Panc1 (cell line): ENCODE results near the gene STON1. TPM values are rescaled to one million over a fixed set of nuclear protein-coding genes. Genes with fewer than 3 reads are reported as not detected.

ENCODE experiments used
- ATAC-seq: fragments of 200-7000 bp; cut with Tn5 transposase; 2 replicates; pipeline ENCODE4 v1.9.1; 2020; ENCODE audit warnings: mild to moderate bottlenecking, moderate library complexity
- BruUV-seq: library from RNA; stranded (reverse); fragments of 400-500 nt; replicated peaks from 2 replicates; lab custom pipeline; 2021; lab: Mats Ljungman, UMichigan
- CTCF ChIA-PET: fragments of 300-600 bp; sonication (Branson Sonifier 250); formaldehyde crosslinking; loops from one replicate; lab custom pipeline; 2022; ENCODE audit warnings: antibody characterized with exemption; lab: Charles Lee
- POLR2A ChIA-PET: fragments of 300-600 bp; sonication (Branson Sonifier 250); formaldehyde crosslinking; loops from one replicate; lab custom pipeline; 2022; ENCODE audit warnings: antibody characterized with exemption; lab: Charles Lee
- DNase-seq: peaks from one replicate; pipeline ENCODE4 v3.0.0-alpha.2; 2010; ENCODE audit warnings: low read depth, low spot score
- H3K27ac ChIP-seq: 2 replicates; pipeline ENCODE4 v1.5.1; 2011; ENCODE audit warnings: mild to moderate bottlenecking, low read length, inconsistent platforms
- H3K27me3 ChIP-seq: fragments of 200-500 bp; sonication (Bioruptor generic); 2 replicates; pipeline ENCODE4 v1.6.0; 2014; ENCODE audit warnings: low read length, inconsistent platforms; ENCODE audit not compliant: control insufficient read depth, insufficient read depth
- H3K36me3 ChIP-seq: fragments of 200-500 bp; sonication (Bioruptor generic); 2 replicates; pipeline ENCODE4 v1.5.1; 2014; ENCODE audit warnings: inconsistent platforms, mild to moderate bottlenecking, low read length, moderate library complexity; ENCODE audit not compliant: control insufficient read depth, insufficient read depth
- H3K4me1 ChIP-seq: 2 replicates; pipeline ENCODE4 v1.5.1; 2011; ENCODE audit warnings: inconsistent platforms, mild to moderate bottlenecking, low read length, moderate library complexity; ENCODE audit not compliant: control insufficient read depth, insufficient read depth
- H3K4me3 ChIP-seq, 2 experiments: 2 replicates each; pipeline ENCODE4 v1.5.1; 2011 to 2012; ENCODE audit warnings: low read depth in 2 of 2, low read length in 2 of 2, mild to moderate bottlenecking in 2 of 2, inconsistent platforms in 1 of 2, moderate library complexity in 1 of 2
- H3K9me3 ChIP-seq: fragments of 200-500 bp; sonication (Bioruptor generic); 2 replicates; pipeline ENCODE4 v1.5.1; 2014; ENCODE audit warnings: low read depth, mild to moderate bottlenecking, inconsistent platforms, low read length, moderate library complexity; ENCODE audit not compliant: control insufficient read depth, insufficient read depth
- CTCF ChIP-seq: fragments of 450-650 bp; IDR thresholded peaks from 2 replicates; pipeline ENCODE4 v1.5.1; 2017; ENCODE audit warnings: mild to moderate bottlenecking
- POLR2AphosphoS5 ChIP-seq: IDR thresholded peaks from 2 replicates; pipeline ENCODE4 v1.6.1; 2012; ENCODE audit warnings: mild to moderate bottlenecking, low read depth, low read length, moderate library complexity
- REST ChIP-seq, 2 experiments: IDR thresholded peaks; 2 replicates each; pipeline ENCODE4 v1.6.1; 2011 to 2012; ENCODE audit warnings: low read depth in 2 of 2, control low read depth in 1 of 2, low read length in 1 of 2, mild to moderate bottlenecking in 1 of 2, moderate library complexity in 1 of 2; ENCODE audit not compliant: insufficient read depth in 1 of 2
- SIN3A ChIP-seq: IDR thresholded peaks from 2 replicates; pipeline ENCODE4 v1.6.1; 2012; ENCODE audit warnings: low read depth, mild to moderate bottlenecking, low read length, moderate library complexity, borderline replicate concordance; ENCODE audit not compliant: insufficient read depth
- TCF7L2 ChIP-seq: IDR thresholded peaks from 2 replicates; pipeline ENCODE4 v1.6.1; 2011; ENCODE audit warnings: mild to moderate bottlenecking, low read depth, low read length, inconsistent platforms
- in situ Hi-C: cut with HindIII; loops from 2 replicates; pipeline ENCODE4 v1.10.0; 2016; ENCODE audit warnings: low sequenced_read_pairs, low pct_unique_long_range_greater_than_20kb
- intact Hi-C: fragments of 100-400 bp; cut with micrococcal nuclease; formaldehyde crosslinking; loops from one replicate; pipeline ENCODE4 v1.10.0; 2022; ENCODE audit not compliant: unreplicated experiment
- total RNA-seq: library from RNA; stranded (reverse); gene quantifications from one replicate; pipeline ENCODE4 v1.2.1, GENCODE V29; 2021; ENCODE audit not compliant: unreplicated experiment

The STON1 gene
- total RNA-seq, 1 experiment from 2014 or later, result 0.92 TPM

GRCh38 chr2:48529676-48530032 is 300 bp upstream of the STON1 start:
- BruUV-seq, result no TSS peak
- POLR2A ChIA-PET, result no interaction called here
- intact Hi-C loops, result no loop called here

GRCh38 chr2:48531141-48531648 is 1.2 kb downstream of the STON1 start:
- BruUV-seq, result no TSS peak
- no peaks in the 10 kb centered on the region for H3K9me3 ChIP-seq
- ATAC-seq (no peak), DNase-seq (no peak)
- POLR2A ChIA-PET, result interaction anchor here (0.5 kb wide), 1 partner anchor 632 kb away, joined by 3 read pairs; no protein-coding TSS in a partner anchor
- no peak overlapping the region for H3K27ac ChIP-seq
- CTCF ChIA-PET, result no interaction called here
- H3K27me3 ChIP-seq, result no peaks in the 10 kb centered on the region
- in situ Hi-C loops (no loop called here), intact Hi-C loops (no loop called here)
- H3K4me1 ChIP-seq, result peaks cover 9% of the 10 kb centered on the region
- no peaks in the 10 kb centered on the region for H3K36me3 ChIP-seq
- H3K4me3 ChIP-seq, result peak overlapping the region in 1 of 2 experiments; percentile 59; a peak in 1 of 4 replicates
- TF ChIP-seq REST (IDR thresholded peaks at IDR 0.05; ENCODE audit: insufficient read depth in 1 of 2, low read depth in 2 of 2, low read length in 1 of 2), result no peak
- no peak for TF ChIP-seq CTCF
- TF ChIP-seq POLR2AphosphoS5, result no peak
- no peak for TF ChIP-seq TCF7L2
- TF ChIP-seq SIN3A, result no peak

More at GRCh38 chr2:48529676-48530032, 300 bp upstream of the STON1 start:
- peak; percentile 24; the same call in 1 of the 2 replicates for ATAC-seq
- no peak overlapping the region for H3K27ac ChIP-seq
- no peak for DNase-seq
- no peaks in the 10 kb centered on the region for H3K27me3 ChIP-seq
- no peak for TF ChIP-seq REST (IDR thresholded peaks at IDR 0.05; ENCODE audit: insufficient read depth in 1 of 2, low read depth in 2 of 2, low read length in 1 of 2)
- peaks cover 9% of the 10 kb centered on the region for H3K4me1 ChIP-seq
- H3K9me3 ChIP-seq, result no peaks in the 10 kb centered on the region
- H3K36me3 ChIP-seq, result no peaks in the 10 kb centered on the region
- CTCF ChIA-PET, result interaction anchor here (0.7 kb wide), 2 partner anchors 14 to 162 kb away, joined by 5 read pairs; no protein-coding TSS in a partner anchor
- H3K4me3 ChIP-seq, result peak overlapping the region; percentile 48 to 59
- in situ Hi-C loops, result no loop called here
